ENCODE data around the gene IL1RN.

DNA sequence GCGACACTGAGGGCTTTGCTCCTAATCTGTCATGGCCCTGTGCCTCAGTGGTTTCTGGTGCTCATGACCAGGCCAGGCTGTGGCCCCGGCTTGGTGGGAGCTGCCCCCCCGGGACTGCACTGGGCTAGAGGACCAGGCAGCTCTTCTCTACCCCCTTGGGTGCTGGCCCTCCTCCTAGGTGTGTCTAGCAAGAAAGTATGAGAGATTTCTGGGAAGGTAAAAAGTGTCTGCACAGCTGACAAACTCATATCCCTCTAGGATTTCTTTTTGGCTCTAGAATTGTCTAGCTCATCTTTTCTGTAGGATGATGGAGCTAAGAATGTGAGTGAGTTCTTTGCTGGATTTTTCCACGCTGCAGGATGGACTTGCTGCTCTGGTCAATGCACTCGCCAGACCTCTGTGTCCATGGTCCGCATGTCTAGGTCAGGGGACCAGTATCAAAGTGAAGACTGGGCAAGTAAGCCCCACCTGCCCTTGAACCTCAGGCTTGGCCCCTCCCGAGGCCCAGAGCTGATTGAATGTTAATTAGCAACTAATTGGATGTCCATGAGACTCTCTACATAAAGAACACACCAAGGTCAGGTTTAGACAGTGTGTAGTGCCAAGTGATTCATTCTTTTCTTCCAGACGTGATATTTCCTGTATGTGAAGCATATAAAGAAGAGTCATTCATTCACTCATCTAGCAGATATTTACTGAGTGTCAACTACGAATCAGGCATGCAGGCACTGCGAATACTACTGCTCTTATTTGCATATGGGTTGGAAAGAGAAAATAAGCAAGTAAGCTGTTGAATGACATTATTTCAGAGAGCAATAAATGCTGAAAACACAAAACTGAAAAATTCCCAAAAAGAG, 30.7 kb downstream of the IL1RN start:
- TF ChIP-seq, protein P1, sequence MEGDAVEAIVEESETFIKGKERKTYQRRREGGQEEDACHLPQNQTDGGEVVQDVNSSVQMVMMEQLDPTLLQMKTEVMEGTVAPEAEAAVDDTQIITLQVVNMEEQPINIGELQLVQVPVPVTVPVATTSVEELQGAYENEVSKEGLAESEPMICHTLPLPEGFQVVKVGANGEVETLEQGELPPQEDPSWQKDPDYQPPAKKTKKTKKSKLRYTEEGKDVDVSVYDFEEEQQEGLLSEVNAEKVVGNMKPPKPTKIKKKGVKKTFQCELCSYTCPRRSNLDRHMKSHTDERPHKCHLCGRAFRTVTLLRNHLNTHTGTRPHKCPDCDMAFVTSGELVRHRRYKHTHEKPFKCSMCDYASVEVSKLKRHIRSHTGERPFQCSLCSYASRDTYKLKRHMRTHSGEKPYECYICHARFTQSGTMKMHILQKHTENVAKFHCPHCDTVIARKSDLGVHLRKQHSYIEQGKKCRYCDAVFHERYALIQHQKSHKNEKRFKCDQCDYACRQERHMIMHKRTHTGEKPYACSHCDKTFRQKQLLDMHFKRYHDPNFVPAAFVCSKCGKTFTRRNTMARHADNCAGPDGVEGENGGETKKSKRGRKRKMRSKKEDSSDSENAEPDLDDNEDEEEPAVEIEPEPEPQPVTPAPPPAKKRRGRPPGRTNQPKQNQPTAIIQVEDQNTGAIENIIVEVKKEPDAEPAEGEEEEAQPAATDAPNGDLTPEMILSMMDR (conservative IDR thresholded peaks at IDR 0.05; ENCODE audit: low read depth, low read length): no peak
- TF ChIP-seq POLR2A (IDR thresholded peaks at IDR 0.05; ENCODE audit: low read depth, low read length) (no peak), SMC3 (IDR thresholded peaks at IDR 0.05; ENCODE audit: low read depth, low read length) (no peak)
- TF ChIP-seq, protein P2, sequence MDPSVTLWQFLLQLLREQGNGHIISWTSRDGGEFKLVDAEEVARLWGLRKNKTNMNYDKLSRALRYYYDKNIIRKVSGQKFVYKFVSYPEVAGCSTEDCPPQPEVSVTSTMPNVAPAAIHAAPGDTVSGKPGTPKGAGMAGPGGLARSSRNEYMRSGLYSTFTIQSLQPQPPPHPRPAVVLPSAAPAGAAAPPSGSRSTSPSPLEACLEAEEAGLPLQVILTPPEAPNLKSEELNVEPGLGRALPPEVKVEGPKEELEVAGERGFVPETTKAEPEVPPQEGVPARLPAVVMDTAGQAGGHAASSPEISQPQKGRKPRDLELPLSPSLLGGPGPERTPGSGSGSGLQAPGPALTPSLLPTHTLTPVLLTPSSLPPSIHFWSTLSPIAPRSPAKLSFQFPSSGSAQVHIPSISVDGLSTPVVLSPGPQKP (IDR thresholded peaks at IDR 0.05; ENCODE audit: borderline replicate concordance, low read depth, low read length): no peak

Data from IMR-90 (cell line).